A549 (cell line): ENCODE data around the gene ALDOA.

Source experiments
- CTCF ChIP-seq: fragments of >200 bp; sonication (Bioruptor Twin); formaldehyde crosslinking; IDR thresholded peaks from 3 replicates; pipeline ENCODE4 v1.5.1; 2016
- ELK1 ChIP-seq: fragments of 150-350 bp; IDR thresholded peaks from 2 replicates; pipeline ENCODE4 v1.6.1; 2014; ENCODE audit warnings: low read depth, mild to moderate bottlenecking, low read length
- HES2 ChIP-seq: fragments of >200 bp; sonication (Bioruptor Twin); formaldehyde crosslinking; IDR thresholded peaks from 2 replicates; pipeline ENCODE4 v1.6.1; 2016
- KDM1A ChIP-seq: fragments of 200-600 bp; sonication (generic); IDR thresholded peaks from 2 replicates; pipeline ENCODE4 v1.6.1; 2016; ENCODE audit warnings: low read depth, mild to moderate bottlenecking
- MAFK ChIP-seq: fragments of 450-650 bp; IDR thresholded peaks from 2 replicates; pipeline ENCODE4 v1.6.1; 2014; ENCODE audit not compliant: partially characterized antibody
- MAX ChIP-seq: IDR thresholded peaks from 2 replicates; pipeline ENCODE4 v1.6.1; 2012
- NFE2L2 ChIP-seq: fragments of 150-350 bp; conservative IDR thresholded peaks from 2 replicates; pipeline ENCODE4 v1.6.1; 2014; ENCODE audit warnings: low read length
- POLR2A ChIP-seq: IDR thresholded peaks from 2 replicates; pipeline ENCODE4 v1.6.1; 2012; ENCODE audit warnings: mild to moderate bottlenecking, low read length
- REST ChIP-seq: fragments of 200-600 bp; sonication (generic); IDR thresholded peaks from 2 replicates; pipeline ENCODE4 v1.6.1; 2016; ENCODE audit warnings: antibody characterized with exemption, mild to moderate bottlenecking, moderate library complexity
- RFX5 ChIP-seq: fragments of 450-650 bp; IDR thresholded peaks from 2 replicates; pipeline ENCODE4 v1.7.1; 2014; ENCODE audit warnings: antibody characterized with exemption, mild to moderate bottlenecking, moderate library complexity

- TF ChIP-seq CTCF = no peak
- TF ChIP-seq RFX5 = no peak
- TF ChIP-seq POLR2A = no peak
- no peak for TF ChIP-seq NFE2L2
- no peak for TF ChIP-seq REST
- TF ChIP-seq MAFK = no peak
- no peak for TF ChIP-seq KDM1A
- no peak for TF ChIP-seq MAX
- no peak for TF ChIP-seq ELK1
- no peak for TF ChIP-seq HES2
Observed at GRCh38 chr16:30051518-30051917, 14.0 kb upstream of the ALDOA start.
